Urinary bladder (tissue), 4 donors: ENCODE results near the gene HDAC7. TPM values are rescaled to one million over a fixed set of nuclear protein-coding genes. Genes with fewer than 3 reads are reported as not detected.

Source experiments
- DNase-seq: peaks from one replicate; pipeline ENCODE4 v3.0.0-alpha.2; 2015; ENCODE audit errors: extremely low spot score
- H3K27ac ChIP-seq: one replicate; pipeline ENCODE4 v1.5.1; 2013; ENCODE audit warnings: low read depth, mild to moderate bottlenecking, moderate library complexity
- H3K36me3 ChIP-seq: one replicate; pipeline ENCODE4 v1.6.1; 2013; ENCODE audit warnings: mild to moderate bottlenecking, moderate library complexity; ENCODE audit not compliant: insufficient read depth
- H3K4me1 ChIP-seq: one replicate; pipeline ENCODE4 v1.6.1; 2013; ENCODE audit warnings: mild to moderate bottlenecking, moderate library complexity; ENCODE audit not compliant: insufficient read depth
- H3K4me3 ChIP-seq: one replicate; pipeline ENCODE4 v1.5.1; 2013; ENCODE audit warnings: low read depth, low read length
- WGBS: extraction: QIAGEN DNeasy Blood & Tissue Kit; methylation state at CpG from one replicate; pipeline ENCODE4 v1.1.7; 2013; 5-methylcytosine and 5-hydroxymethylcytosine counted together
- polyA plus RNA-seq: library from polyadenylated mRNA; stranded (reverse); fragments of 200-250 nt; gene quantifications from one replicate; pipeline ENCODE4 v1.2.3, GENCODE V29; 2013
- total RNA-seq: library from RNA; depleted of rRNA; stranded (reverse); fragments of >200 nt; gene quantifications from one replicate; pipeline ENCODE4 v1.2.3, GENCODE V29; 2014
- donor health status: healthy with polysubstance abuse.
- donor health status: healthy.

HDAC7 gene
- total and polyA plus RNA-seq, 2 donors, result 26.8 to 92.4 TPM

GRCh38 chr12:47856721-47857575, 37.2 kb upstream of the HDAC7 start:
- no peak for DNase-seq
- Histone ChIP-seq H3K27ac (no peak overlapping the region), H3K36me3 (no peaks in the 10 kb centered on the region), H3K4me3 (no peak overlapping the region), H3K4me1 (no peaks in the 10 kb centered on the region)
- WGBS, result 91% methylated on average over 17 of the region's 17 CpGs

- no peaks in the 10 kb centered on the region for H3K36me3 ChIP-seq
- no peak overlapping the region for H3K4me3 ChIP-seq
- H3K4me1 ChIP-seq, result no peaks in the 10 kb centered on the region
- H3K27ac ChIP-seq, result no peak overlapping the region
- DNase-seq, result no peak
- 89% methylated on average over 1 of the region's 1 CpG for WGBS
Observed at GRCh38 chr12:47856094-47856493, 36.4 kb upstream of the HDAC7 start.

DNA sequence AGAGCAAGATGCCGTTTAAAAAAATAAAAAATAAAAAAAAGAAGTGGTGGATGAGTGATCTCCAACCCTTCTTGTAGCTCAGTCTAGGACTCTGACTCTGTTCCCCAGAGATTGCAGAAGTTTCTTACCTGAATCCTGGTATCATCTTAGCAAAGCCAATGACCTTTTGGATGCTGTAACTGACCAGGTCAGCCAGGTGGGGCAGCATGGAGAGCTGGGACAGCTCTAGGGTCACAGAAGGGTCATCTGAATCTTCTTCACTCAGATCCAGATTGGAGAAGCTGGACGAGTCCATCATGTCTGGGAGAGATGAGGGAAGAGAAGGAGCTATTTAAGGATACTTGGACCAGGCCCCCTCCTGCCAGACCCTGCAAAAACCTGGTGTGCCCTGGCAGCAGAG, 35.8 kb upstream of the HDAC7 start:
- DNase-seq, result no peak
- no peak overlapping the region for H3K4me3 ChIP-seq
- H3K27ac ChIP-seq, result no peak overlapping the region
- H3K36me3 ChIP-seq, result no peaks in the 10 kb centered on the region
- H3K4me1 ChIP-seq, result no peaks in the 10 kb centered on the region
- WGBS, result 88% methylated on average over 2 of the region's 2 CpGs

GRCh38 chr12:47854531-47854930, 34.8 kb upstream of the HDAC7 start:
- 88% methylated on average over 5 of the region's 5 CpGs for WGBS
- no peak for DNase-seq
- no peaks in the 10 kb centered on the region for H3K36me3 ChIP-seq
- no peak overlapping the region for H3K4me3 ChIP-seq
- H3K4me1 ChIP-seq, result no peaks in the 10 kb centered on the region
- no peak overlapping the region for H3K27ac ChIP-seq

- 35% methylated on average over 10 of the region's 10 CpGs for WGBS
- Histone ChIP-seq H3K4me3 (no peak overlapping the region), H3K27ac (no peak overlapping the region), H3K36me3 (no peaks in the 10 kb centered on the region), H3K4me1 (no peaks in the 10 kb centered on the region)
- no peak for DNase-seq
Observed at GRCh38 chr12:47852096-47852571, 32.4 kb upstream of the HDAC7 start.

- H3K4me1 ChIP-seq, result no peaks in the 10 kb centered on the region
- H3K4me3 ChIP-seq, result no peak overlapping the region
- DNase-seq, result no peak
- 74% methylated on average over 3 of the region's 3 CpGs for WGBS
- H3K27ac ChIP-seq, result no peak overlapping the region
- no peaks in the 10 kb centered on the region for H3K36me3 ChIP-seq
Observed at GRCh38 chr12:47851303-47851952, 31.7 kb upstream of the HDAC7 start.

DNA sequence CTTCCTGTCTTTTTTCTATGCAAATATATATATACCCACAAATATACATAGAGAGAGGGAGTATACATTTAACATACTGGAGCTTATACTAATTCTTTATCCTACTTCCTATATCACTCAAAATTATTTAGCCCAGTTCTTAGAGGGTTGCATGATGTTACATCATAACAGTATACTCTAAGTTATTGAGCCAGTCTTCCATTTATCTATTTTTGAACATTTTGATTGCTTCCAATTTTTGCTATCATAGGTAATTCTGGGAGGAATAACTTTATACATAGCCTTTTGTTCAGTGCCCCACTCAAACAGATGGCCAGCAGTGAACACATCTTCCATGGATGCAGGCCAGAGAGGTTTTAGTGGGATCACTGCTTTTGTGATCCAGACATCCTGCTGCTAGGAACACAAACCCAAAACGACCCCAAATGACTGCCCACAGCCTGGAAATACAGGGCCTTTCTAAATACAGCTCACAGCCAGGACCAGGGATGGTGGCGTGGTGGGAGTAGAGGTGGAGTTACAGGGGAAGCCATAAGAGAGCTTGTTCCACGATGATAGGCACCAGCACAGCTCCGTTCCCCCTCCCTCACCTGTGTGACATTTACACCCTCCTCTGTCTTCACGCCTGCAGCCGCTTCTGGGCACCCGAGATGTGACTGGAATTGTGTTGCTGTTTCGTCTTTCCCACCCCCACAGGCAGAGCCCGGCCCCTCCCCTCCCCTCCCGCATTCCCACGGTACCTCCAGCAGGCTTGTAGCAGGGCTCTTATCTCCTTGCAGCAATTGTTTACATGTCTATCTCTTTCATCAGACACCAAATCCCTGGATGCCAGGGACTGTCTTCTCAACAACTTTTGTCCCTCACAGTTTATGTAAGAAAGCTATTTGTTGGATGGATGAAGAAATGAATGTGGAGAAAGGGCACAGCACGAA, 30.7 kb upstream of the HDAC7 start:
- 40% methylated on average over 12 of the region's 12 CpGs for WGBS
- no peak overlapping the region for H3K27ac ChIP-seq
- H3K36me3 ChIP-seq, result no peaks in the 10 kb centered on the region
- no peaks in the 10 kb centered on the region for H3K4me1 ChIP-seq
- H3K4me3 ChIP-seq, result no peak overlapping the region
- no peak for DNase-seq

GRCh38 chr12:47849261-47849660, 29.6 kb upstream of the HDAC7 start:
- no peak overlapping the region for H3K27ac ChIP-seq
- WGBS, result 81% methylated on average over 5 of the region's 5 CpGs
- H3K4me3 ChIP-seq, result no peak overlapping the region
- DNase-seq, result no peak
- no peaks in the 10 kb centered on the region for H3K4me1 ChIP-seq
- H3K36me3 ChIP-seq, result no peaks in the 10 kb centered on the region

DNA sequence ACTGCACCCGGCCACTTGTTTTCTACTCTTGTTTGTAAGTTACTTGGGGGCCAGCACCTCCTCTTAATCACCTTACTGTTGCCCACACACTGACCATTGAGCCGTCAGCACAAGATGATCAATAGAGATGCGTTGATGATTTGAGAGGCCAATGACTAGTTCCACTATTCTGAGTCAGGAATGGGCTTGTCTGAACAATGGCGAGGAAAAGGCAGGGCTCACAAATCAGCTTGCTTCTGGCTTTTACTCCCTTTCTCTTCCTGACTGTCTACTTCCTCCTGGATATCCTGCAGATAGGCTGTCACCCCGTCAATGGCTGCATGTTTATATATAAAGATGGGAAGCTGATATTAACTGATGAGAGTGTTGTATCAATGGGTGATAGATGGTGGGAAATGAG, 29.1 kb upstream of the HDAC7 start:
- Histone ChIP-seq H3K4me3 (no peak overlapping the region), H3K4me1 (no peaks in the 10 kb centered on the region), H3K27ac (no peak overlapping the region), H3K36me3 (no peaks in the 10 kb centered on the region)
- DNase-seq, result no peak
- WGBS, result 82% methylated on average over 5 of the region's 5 CpGs

GRCh38 chr12:47846294-47846996, 26.7 kb upstream of the HDAC7 start:
- Histone ChIP-seq H3K4me3 (no peak overlapping the region), H3K27ac (no peak overlapping the region), H3K4me1 (no peaks in the 10 kb centered on the region), H3K36me3 (no peaks in the 10 kb centered on the region)
- no peak for DNase-seq
- 92% methylated on average over 14 of the region's 14 CpGs for WGBS

GRCh38 chr12:47845081-47845480, 25.4 kb upstream of the HDAC7 start:
- Histone ChIP-seq H3K27ac (no peak overlapping the region), H3K4me3 (no peak overlapping the region), H3K36me3 (no peaks in the 10 kb centered on the region), H3K4me1 (no peaks in the 10 kb centered on the region)
- no peak for DNase-seq
- WGBS, result 79% methylated on average over 8 of the region's 8 CpGs

DNA sequence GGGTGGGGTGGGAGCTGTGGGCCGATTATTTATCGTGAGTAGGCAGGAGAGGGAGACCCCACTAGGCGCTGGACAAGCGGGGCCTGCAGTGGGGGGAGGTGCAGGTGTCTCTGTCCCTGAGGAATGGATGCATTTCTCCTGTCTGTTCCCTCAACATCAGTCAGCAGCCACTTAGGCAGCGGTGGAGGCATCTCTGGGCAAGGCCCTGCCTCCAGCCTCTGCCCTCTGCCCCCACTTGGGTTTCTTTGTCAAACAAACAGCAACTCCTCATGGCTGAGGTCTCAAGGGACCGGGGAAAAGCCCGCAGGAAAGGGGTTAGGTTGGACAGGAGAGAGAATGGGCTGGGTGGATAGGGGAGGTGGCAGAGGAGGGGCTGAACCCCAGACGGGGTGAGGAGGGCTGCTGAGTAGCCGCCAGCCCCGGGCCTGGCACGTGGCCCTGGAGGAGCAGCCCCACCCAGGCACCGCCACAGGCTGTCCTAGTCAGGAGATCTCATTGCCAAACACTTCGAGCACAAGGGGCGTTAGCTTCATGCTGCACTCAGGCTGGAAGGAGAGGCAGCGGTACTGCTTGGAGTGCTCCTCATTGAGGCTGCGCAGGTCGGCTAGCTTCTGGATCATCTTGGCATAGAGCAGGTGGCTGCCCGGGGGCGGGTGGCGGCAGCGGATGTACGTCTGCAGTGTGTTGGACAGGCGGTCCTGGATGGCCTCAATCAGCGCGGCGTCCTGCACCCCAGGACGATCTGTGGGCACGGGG, 24.7 kb upstream of the HDAC7 start:
- H3K4me1 ChIP-seq, result no peaks in the 10 kb centered on the region
- WGBS, result 67% methylated on average over 28 of the region's 28 CpGs
- no peaks in the 10 kb centered on the region for H3K36me3 ChIP-seq
- no peak for DNase-seq
- H3K4me3 ChIP-seq, result no peak overlapping the region
- H3K27ac ChIP-seq, result no peak overlapping the region
